Gastrocnemius medialis (tissue), 4 donors: ENCODE measurements around the gene NEUROD1.

ENCODE experiments used
- POLR2A ChIP-seq, 2 donors: fragments of 450-650 bp; IDR thresholded peaks; one replicate each; pipeline ENCODE4 v1.6.1; 2017; ENCODE audit warnings: antibody characterized with exemption in 2 of 2, mild to moderate bottlenecking in 2 of 2, moderate library complexity in 2 of 2
- TF ChIP-seq, protein P1 (sequence below), 5 experiments: fragments of 450-650 bp in 3 of 5; fragments of 200-600 bp in 2 of 5; sonication (generic) in 2 of 5; IDR thresholded peaks in 4 of 5; conservative IDR thresholded peaks in 1 of 5; 1 replicate in 4 of 5; 2 replicates in 1 of 5; pipeline ENCODE4 v1.5.1; 2016 to 2019; ENCODE audit warnings: antibody characterized with exemption in 5 of 5, mild to moderate bottlenecking in 3 of 5, moderate library complexity in 3 of 5

GRCh38 chr2:181697571-181697970, 17.3 kb upstream of the NEUROD1 start:
- no peak for TF ChIP-seq POLR2A (IDR thresholded peaks at IDR 0.05)
- TF ChIP-seq, protein P1, sequence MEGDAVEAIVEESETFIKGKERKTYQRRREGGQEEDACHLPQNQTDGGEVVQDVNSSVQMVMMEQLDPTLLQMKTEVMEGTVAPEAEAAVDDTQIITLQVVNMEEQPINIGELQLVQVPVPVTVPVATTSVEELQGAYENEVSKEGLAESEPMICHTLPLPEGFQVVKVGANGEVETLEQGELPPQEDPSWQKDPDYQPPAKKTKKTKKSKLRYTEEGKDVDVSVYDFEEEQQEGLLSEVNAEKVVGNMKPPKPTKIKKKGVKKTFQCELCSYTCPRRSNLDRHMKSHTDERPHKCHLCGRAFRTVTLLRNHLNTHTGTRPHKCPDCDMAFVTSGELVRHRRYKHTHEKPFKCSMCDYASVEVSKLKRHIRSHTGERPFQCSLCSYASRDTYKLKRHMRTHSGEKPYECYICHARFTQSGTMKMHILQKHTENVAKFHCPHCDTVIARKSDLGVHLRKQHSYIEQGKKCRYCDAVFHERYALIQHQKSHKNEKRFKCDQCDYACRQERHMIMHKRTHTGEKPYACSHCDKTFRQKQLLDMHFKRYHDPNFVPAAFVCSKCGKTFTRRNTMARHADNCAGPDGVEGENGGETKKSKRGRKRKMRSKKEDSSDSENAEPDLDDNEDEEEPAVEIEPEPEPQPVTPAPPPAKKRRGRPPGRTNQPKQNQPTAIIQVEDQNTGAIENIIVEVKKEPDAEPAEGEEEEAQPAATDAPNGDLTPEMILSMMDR (IDR thresholded peaks at IDR 0.05 in 4 of 5, conservative IDR thresholded peaks at IDR 0.05 in 1 of 5) = no peak
